Measurements from ENCODE around the gene STXBP5. TPM values are rescaled to one million over a fixed set of nuclear protein-coding genes. Genes with fewer than 3 reads are reported as not detected.

STXBP5 gene
- total and polyA plus RNA-seq, 2 donors (not counting 1 experiment from before 2014, with no cell fraction given), result 4.6 to 24.1 TPM

- Mint-ChIP-seq H3K4me1 (peaks cover 32% of the 10 kb centered on the region), H3K27me3 (no peaks in the 10 kb centered on the region), H3K9me3 (ENCODE audit: insufficient read depth) (no peaks in the 10 kb centered on the region), H3K27ac (peak overlapping the region; percentile 27), H3K4me3 (peak overlapping the region; percentile 55)
- H3K27me3 ChIP-seq (replicated peaks in 1 of 4; ENCODE audit: control extremely low read depth in 1 of 4, control insufficient read depth in 3 of 4, insufficient read depth in 4 of 4, low read length in 3 of 4), result no peaks in the 10 kb centered on the region
- H3K9ac ChIP-seq (ENCODE audit: low read length), result no peak overlapping the region
- H3K9me3 ChIP-seq (ENCODE audit: control extremely low read depth in 1 of 3, control insufficient read depth in 2 of 3, insufficient read depth in 1 of 3, low read length in 2 of 3), result no peaks in the 10 kb centered on the region
- no peaks in the 10 kb centered on the region for H4K20me1 ChIP-seq (ENCODE audit: control insufficient read depth, insufficient read depth, low read length, poor library complexity, severe bottlenecking)
- H3K4me2 ChIP-seq (replicated peaks; ENCODE audit: low read depth, low read length, poor library complexity, severe bottlenecking), result peak overlapping the region; percentile 91
- POLR2A ChIA-PET, result no interaction called here
- no peaks in the 10 kb centered on the region for H3K36me3 ChIP-seq (replicated peaks in 1 of 2; ENCODE audit: control extremely low read depth in 1 of 2, control insufficient read depth in 1 of 2, extremely low read depth in 1 of 2, insufficient read depth in 2 of 2, low read length in 1 of 2)
- DNase-seq, result no peak
- 44% methylated on average over 2 of the region's 5 CpGs for WGBS (ENCODE audit: insufficient coverage)
- intact Hi-C loops (cut with micrococcal nuclease), result no loop called here
- H3K4me3 ChIP-seq (ENCODE audit: control extremely low read depth in 1 of 5, extremely low read depth in 1 of 5, insufficient read depth in 1 of 5, low read depth in 2 of 5, low read length in 4 of 5), result peak overlapping the region in 1 of 5 experiments; percentile 83
- CTCF ChIA-PET, result no interaction called here
- peaks cover 17 to 22% of the 10 kb centered on the region in 2 donors for H3K4me1 ChIP-seq (ENCODE audit: control insufficient read depth in 2 of 2, insufficient read depth in 2 of 2, low read length in 2 of 2)
- TF ChIP-seq EZH2 (IDR thresholded peaks at IDR 0.05; ENCODE audit: borderline replicate concordance, insufficient read depth, low read depth, low read length, poor library complexity, severe bottlenecking), result no peak
- no peak for TF ChIP-seq CTCF (IDR thresholded peaks at IDR 0.05)
- peak overlapping the region in 1 of 2 donors; percentile 34 for H3K27ac ChIP-seq (ENCODE audit: low read length in 2 of 2)
- H3K79me2 ChIP-seq (ENCODE audit: control insufficient read depth, insufficient read depth, low read length), result peaks cover 21% of the 10 kb centered on the region
- no peak for ATAC-seq (ENCODE audit: low read depth)
- no peak overlapping the region for H2AFZ ChIP-seq (ENCODE audit: insufficient read depth, low read depth, low read length, poor library complexity, severe bottlenecking)
These were observed 1.7 kb downstream of the STXBP5 start for GRCh38 chr6:147205690-147206600.

GRCh38 chr6:147207351-147207750 is 3.1 kb downstream of the STXBP5 start:
- intact Hi-C loops (cut with micrococcal nuclease), result no loop called here
- H3K27me3 Mint-ChIP-seq, result no peaks in the 10 kb centered on the region
- Histone ChIP-seq H3K4me3 (ENCODE audit: control extremely low read depth in 1 of 5, extremely low read depth in 1 of 5, insufficient read depth in 1 of 5, low read depth in 2 of 5, low read length in 4 of 5) (no peak overlapping the region), H3K9me3 (ENCODE audit: control extremely low read depth in 1 of 3, control insufficient read depth in 2 of 3, insufficient read depth in 1 of 3, low read length in 2 of 3) (no peaks in the 10 kb centered on the region), H3K4me2 (replicated peaks; ENCODE audit: low read depth, low read length, poor library complexity, severe bottlenecking) (no peak overlapping the region), H3K9ac (ENCODE audit: low read length) (no peak overlapping the region), H4K20me1 (ENCODE audit: control insufficient read depth, insufficient read depth, low read length, poor library complexity, severe bottlenecking) (no peaks in the 10 kb centered on the region), H3K79me2 (ENCODE audit: control insufficient read depth, insufficient read depth, low read length) (peaks cover 21% of the 10 kb centered on the region), H3K27me3 (replicated peaks in 1 of 4; ENCODE audit: control extremely low read depth in 1 of 4, control insufficient read depth in 3 of 4, insufficient read depth in 4 of 4, low read length in 3 of 4) (no peaks in the 10 kb centered on the region), H3K27ac (ENCODE audit: low read length in 2 of 2) (no peak overlapping the region), H3K4me1 (ENCODE audit: control insufficient read depth in 2 of 2, insufficient read depth in 2 of 2, low read length in 2 of 2) (peaks cover 12 to 17% of the 10 kb centered on the region in 2 donors), H3K36me3 (replicated peaks in 1 of 2; ENCODE audit: control extremely low read depth in 1 of 2, control insufficient read depth in 1 of 2, extremely low read depth in 1 of 2, insufficient read depth in 2 of 2, low read length in 1 of 2) (no peaks in the 10 kb centered on the region), H2AFZ (ENCODE audit: insufficient read depth, low read depth, low read length, poor library complexity, severe bottlenecking) (no peak overlapping the region)
- no peak overlapping the region for H3K4me3 Mint-ChIP-seq
- POLR2A ChIA-PET, result no interaction called here
- no peak overlapping the region for H3K27ac Mint-ChIP-seq
- H3K4me1 Mint-ChIP-seq, result peaks cover 28% of the 10 kb centered on the region
- ATAC-seq (ENCODE audit: low read depth) (no peak), DNase-seq (no peak)
- TF ChIP-seq EZH2 (IDR thresholded peaks at IDR 0.05; ENCODE audit: borderline replicate concordance, insufficient read depth, low read depth, low read length, poor library complexity, severe bottlenecking) (no peak), CTCF (IDR thresholded peaks at IDR 0.05) (no peak)
- CTCF ChIA-PET, result no interaction called here
- 93% methylated on average over 3 of the region's 6 CpGs for WGBS (ENCODE audit: insufficient coverage)
- H3K9me3 Mint-ChIP-seq (ENCODE audit: insufficient read depth), result no peaks in the 10 kb centered on the region
